Neuron (in vitro differentiated cells): ENCODE data around the gene PHKA2.

ENCODE experiments used
- H2AFZ ChIP-seq: one replicate; pipeline ENCODE4 v1.6.1; 2013; ENCODE audit warnings: low read depth, mild to moderate bottlenecking, inconsistent platforms, low read length, moderate library complexity
- H3K27me3 ChIP-seq: one replicate; pipeline ENCODE4 v1.6.1; 2013; ENCODE audit warnings: low read length; ENCODE audit not compliant: insufficient read depth
- H3K36me3 ChIP-seq: one replicate; pipeline ENCODE4 v1.6.1; 2013; ENCODE audit warnings: low read length; ENCODE audit not compliant: insufficient read depth
- H3K4me1 ChIP-seq: one replicate; pipeline ENCODE4 v1.6.1; 2013; ENCODE audit warnings: low read length; ENCODE audit not compliant: insufficient read depth
- H3K4me3 ChIP-seq: 2 replicates; pipeline ENCODE4 v1.5.1; 2013; ENCODE audit warnings: mild to moderate bottlenecking, low read length, moderate library complexity
- H3K9me3 ChIP-seq: one replicate; pipeline ENCODE4 v1.6.1; 2013; ENCODE audit warnings: low read length

The PHKA2 gene

DNA sequence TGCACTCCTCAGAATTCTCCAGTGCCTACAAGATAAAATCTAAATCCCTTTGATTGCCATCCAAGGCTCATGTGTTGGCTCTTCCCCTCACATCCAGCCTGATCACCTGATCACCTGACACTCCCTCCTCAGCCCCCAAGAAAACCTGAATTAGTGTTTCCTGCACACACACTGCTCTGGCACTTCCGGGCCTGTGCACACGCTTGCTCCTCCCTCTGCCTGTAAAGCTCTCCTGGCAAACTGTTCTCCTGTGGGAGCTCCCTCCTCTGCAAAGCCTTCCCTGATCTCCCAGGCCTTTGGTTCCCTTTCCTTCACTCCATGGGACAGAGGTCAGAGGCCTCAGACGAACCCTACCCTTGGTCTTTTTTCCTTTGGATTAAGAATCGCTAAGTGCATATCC, 19.9 kb downstream of the PHKA2 start:
- H3K9me3 ChIP-seq = no peaks in the 10 kb centered on the region
- no peak overlapping the region for H3K4me3 ChIP-seq
- no peaks in the 10 kb centered on the region for H3K4me1 ChIP-seq
- H3K27me3 ChIP-seq = peaks cover 2% of the 10 kb centered on the region
- H2AFZ ChIP-seq = no peak overlapping the region
- no peaks in the 10 kb centered on the region for H3K36me3 ChIP-seq

DNA sequence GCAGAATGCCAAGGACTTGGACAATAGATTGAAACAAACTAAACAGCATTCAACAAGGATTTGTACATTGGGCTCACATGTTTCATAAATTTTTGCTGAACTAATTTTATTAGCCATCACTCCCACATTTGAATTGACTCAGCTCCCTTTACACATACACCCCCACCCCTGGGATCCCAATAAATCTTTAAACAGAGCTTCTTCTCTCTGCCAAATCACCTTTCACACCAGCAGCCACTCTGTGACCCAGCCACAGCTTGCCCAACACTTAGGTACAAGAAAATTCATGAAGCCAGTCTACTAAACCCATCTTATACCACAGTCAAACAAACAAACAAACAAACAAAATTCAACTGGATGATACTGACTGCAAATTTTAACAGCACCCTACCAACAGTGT, 21.6 kb downstream of the PHKA2 start:
- Histone ChIP-seq H3K9me3 (no peaks in the 10 kb centered on the region), H3K4me1 (no peaks in the 10 kb centered on the region), H2AFZ (no peak overlapping the region), H3K27me3 (peaks cover 2% of the 10 kb centered on the region), H3K36me3 (no peaks in the 10 kb centered on the region), H3K4me3 (no peak overlapping the region)

DNA sequence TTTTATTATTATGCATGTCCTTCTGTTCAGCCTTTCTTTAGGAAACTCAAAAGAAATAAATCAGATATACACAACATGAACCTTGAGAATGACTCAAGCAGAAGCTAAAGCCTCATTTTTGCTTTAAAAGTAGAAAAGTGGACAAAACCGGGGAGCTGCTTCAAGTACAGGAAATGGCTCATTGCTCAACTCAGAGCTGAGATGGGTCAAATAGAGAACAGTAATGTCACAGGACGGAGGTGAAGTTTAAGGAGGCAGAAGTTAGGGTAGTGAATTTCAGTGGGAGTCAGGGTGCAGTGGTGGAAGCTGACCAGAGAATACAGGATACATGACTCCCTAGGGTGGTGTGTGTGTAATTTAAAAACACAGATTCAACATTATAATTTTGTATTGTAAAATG, 22.2 kb downstream of the PHKA2 start:
- Histone ChIP-seq H2AFZ (no peak overlapping the region), H3K9me3 (no peaks in the 10 kb centered on the region), H3K36me3 (no peaks in the 10 kb centered on the region), H3K27me3 (peaks cover 2% of the 10 kb centered on the region), H3K4me1 (no peaks in the 10 kb centered on the region), H3K4me3 (no peak overlapping the region)

DNA sequence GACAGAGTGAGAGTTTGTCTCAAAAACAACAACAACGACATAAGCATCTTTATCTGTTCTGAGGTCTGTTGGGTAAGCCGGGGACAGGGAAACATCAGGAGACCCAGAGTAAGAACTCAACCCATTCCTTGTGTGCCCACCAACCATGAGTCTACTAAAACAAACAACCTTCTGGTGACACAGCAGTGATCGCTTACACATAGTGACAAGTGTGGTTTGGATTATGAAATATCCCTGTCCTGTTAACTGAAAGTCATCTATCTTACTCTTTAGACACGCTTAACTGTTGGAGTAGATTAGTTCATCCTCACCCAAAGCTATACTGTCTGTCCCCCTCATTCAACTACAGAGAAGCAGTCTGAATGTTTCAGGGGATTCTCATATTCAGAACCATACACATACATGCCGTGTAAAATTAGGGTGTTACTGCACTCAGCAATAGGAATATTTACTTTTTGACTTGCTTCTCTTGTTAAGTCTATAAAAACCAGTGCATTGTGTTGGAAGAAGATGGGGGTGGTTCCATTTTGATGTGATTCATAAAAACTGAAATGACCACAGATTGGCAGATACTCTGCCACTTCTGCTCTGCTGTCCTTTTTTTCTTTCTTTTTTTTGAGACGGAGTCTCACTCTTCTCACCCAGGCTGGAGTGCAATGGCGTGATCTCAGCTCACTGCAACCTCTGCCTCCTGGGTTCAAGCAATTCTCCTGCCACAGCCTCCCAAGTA, 27.4 kb downstream of the PHKA2 start:
- H3K27me3 ChIP-seq = no peaks in the 10 kb centered on the region
- H3K36me3 ChIP-seq = no peaks in the 10 kb centered on the region
- no peak overlapping the region for H3K4me3 ChIP-seq
- no peaks in the 10 kb centered on the region for H3K9me3 ChIP-seq
- H3K4me1 ChIP-seq = no peaks in the 10 kb centered on the region
- no peak overlapping the region for H2AFZ ChIP-seq

DNA sequence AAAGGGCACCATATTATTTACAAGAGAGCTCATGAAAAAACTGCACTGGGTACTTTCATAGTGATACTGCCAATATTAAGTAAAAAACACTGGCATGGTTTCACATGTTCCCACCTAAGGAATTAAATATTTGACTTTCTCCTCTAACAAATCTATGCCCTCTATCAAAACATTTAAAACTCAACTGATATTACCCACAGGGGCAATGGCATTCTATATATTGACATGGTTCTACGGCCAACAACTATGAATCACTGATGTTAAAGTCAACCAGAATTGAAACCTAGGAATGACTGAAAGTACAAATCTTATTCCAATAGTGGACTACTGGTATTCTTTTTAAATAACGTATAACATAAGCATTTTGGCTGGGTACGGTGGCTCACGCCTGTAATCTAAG, 28.2 kb downstream of the PHKA2 start:
- H3K27me3 ChIP-seq = no peaks in the 10 kb centered on the region
- no peaks in the 10 kb centered on the region for H3K4me1 ChIP-seq
- no peak overlapping the region for H3K4me3 ChIP-seq
- no peaks in the 10 kb centered on the region for H3K36me3 ChIP-seq
- no peaks in the 10 kb centered on the region for H3K9me3 ChIP-seq
- no peak overlapping the region for H2AFZ ChIP-seq

DNA sequence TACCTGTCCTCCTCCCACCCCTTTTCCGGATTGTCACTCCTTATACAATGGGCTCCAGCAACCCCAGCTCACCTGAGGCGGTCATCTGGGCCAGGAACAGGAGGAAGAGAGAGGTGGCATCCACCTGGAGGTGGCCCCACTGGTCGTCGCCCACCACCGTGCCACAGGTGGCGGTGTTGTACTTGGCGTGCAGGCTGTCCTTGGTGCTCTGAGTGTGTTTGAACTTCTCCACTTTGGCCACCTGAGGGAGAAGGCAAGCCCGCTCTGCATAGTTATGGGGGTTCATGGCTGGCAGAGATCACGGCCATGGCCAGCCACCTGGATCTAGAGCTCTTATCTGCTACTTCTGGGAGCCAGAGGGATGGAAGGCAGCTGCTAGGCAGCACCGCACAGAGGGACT, 32.9 kb downstream of the PHKA2 start:
- Histone ChIP-seq H3K4me3 (no peak overlapping the region), H3K9me3 (no peaks in the 10 kb centered on the region), H3K36me3 (peaks cover 5% of the 10 kb centered on the region), H3K4me1 (no peaks in the 10 kb centered on the region), H3K27me3 (no peaks in the 10 kb centered on the region), H2AFZ (no peak overlapping the region)

DNA sequence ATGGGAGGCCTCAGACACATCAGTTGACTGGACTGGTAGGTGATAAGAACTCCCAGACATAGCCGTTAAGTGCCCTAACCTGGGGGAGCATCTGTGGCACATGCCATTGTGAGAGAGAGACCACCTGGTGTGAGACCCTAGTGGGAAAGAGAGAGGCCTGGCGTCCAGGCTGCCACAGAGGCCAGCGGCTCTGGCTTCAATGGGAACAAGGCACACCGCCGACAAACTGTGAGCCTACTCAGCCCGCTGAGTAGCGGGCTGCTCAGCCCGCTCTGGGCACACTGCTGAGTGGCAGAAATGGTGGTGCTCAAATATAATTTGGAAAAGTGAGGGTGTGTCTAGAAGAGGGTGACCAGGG, 34.0 kb downstream of the PHKA2 start:
- H3K4me3 ChIP-seq = no peak overlapping the region
- H3K4me1 ChIP-seq = no peaks in the 10 kb centered on the region
- H3K27me3 ChIP-seq = no peaks in the 10 kb centered on the region
- H2AFZ ChIP-seq = no peak overlapping the region
- H3K9me3 ChIP-seq = no peaks in the 10 kb centered on the region
- H3K36me3 ChIP-seq = peaks cover 5% of the 10 kb centered on the region

DNA sequence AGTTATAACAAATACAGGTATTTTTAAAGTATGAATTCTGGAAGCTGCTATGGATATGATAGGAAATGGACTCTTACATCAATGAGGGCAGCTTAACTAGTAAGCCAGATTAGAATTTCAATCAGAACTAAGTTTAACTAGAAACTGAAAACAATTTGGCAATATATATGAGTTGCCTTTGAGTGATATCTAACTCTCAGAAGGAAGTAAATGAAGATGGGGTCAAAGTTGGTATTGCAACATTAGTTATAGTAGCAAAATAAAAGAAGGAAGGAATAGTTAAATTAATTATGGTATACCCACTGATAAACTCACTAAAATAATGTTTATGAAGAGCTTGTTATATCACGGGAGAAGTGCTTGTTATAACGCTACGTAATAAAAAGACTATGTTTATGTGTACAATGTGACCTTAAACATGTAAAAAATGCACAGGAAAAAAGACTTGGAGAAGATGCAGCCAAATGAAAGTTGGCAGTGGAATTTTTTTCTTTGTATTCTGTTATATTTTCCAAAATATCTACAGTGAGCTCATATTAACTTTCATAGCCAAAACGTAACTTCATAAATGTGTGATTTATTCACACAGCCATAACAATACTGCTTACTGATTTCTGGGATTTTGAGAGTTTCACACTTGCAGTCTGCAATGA, 34.5 kb downstream of the PHKA2 start:
- Histone ChIP-seq H3K4me3 (no peak overlapping the region), H3K4me1 (no peaks in the 10 kb centered on the region), H3K36me3 (peaks cover 5% of the 10 kb centered on the region), H3K9me3 (no peaks in the 10 kb centered on the region), H3K27me3 (no peaks in the 10 kb centered on the region), H2AFZ (no peak overlapping the region)

DNA sequence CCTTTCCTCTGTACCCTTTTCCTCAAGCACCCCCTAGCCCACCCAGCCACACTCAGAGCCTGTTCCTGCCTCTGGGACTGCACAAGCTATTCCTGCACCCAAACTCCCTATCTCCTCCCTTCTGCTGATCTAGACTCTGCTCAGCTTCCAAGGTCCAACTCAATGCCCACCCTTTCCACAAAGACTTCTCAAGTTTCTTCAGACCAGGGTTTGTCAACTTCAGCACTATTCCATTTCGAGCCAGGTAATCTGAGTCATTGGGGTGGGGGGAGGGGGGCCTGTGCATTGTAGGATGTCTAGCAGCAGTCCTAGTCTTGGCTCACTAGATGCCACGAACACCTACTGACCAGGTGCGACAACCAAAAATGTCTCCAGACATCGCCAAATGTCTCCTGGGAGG, 37.3 kb downstream of the PHKA2 start:
- no peak overlapping the region for H3K4me3 ChIP-seq
- no peaks in the 10 kb centered on the region for H3K9me3 ChIP-seq
- no peak overlapping the region for H2AFZ ChIP-seq
- no peaks in the 10 kb centered on the region for H3K27me3 ChIP-seq
- H3K4me1 ChIP-seq = no peaks in the 10 kb centered on the region
- peaks cover 5% of the 10 kb centered on the region for H3K36me3 ChIP-seq

DNA sequence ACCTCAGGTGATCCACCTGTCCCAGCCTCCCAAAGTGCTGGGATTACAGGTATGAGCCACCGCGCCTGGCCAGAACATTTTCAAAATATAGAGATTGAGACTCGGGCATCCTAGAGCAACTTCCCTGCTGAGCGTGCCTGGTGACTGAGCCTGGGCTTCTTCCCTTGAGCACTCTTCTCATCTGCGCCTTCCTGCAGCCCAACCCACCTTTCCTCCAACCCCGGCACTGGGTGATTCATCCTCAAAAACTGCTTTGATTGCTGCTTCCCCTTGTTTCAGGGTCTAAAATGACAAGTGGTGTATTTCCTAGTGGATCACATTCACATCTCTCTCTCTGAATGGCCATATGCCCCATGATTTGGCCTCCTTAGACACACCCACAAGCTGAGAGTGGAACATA, 37.8 kb downstream of the PHKA2 start:
- no peak overlapping the region for H3K4me3 ChIP-seq
- no peak overlapping the region for H2AFZ ChIP-seq
- no peaks in the 10 kb centered on the region for H3K9me3 ChIP-seq
- H3K27me3 ChIP-seq = no peaks in the 10 kb centered on the region
- H3K4me1 ChIP-seq = no peaks in the 10 kb centered on the region
- peaks cover 5% of the 10 kb centered on the region for H3K36me3 ChIP-seq

DNA sequence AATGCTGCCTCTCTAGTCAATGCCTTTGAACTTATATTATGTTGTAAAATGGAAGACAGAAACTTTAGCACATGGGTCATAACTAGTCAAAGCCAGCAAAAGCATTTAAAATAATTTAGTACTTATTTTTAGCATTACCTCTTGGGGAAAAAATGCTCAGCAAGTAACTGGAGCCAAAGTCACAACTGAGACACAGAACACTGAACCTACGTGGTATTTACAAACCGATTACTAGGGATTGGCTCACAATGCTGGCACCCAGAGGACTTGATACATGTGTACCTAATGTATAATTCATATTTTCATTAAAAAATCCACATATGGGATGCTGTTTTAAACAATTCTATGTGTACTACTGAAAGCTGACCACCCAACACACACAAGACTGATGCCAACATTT, 38.4 kb downstream of the PHKA2 start:
- H3K36me3 ChIP-seq = peaks cover 5% of the 10 kb centered on the region
- no peaks in the 10 kb centered on the region for H3K27me3 ChIP-seq
- no peaks in the 10 kb centered on the region for H3K9me3 ChIP-seq
- H3K4me3 ChIP-seq = no peak overlapping the region
- no peaks in the 10 kb centered on the region for H3K4me1 ChIP-seq
- no peak overlapping the region for H2AFZ ChIP-seq

DNA sequence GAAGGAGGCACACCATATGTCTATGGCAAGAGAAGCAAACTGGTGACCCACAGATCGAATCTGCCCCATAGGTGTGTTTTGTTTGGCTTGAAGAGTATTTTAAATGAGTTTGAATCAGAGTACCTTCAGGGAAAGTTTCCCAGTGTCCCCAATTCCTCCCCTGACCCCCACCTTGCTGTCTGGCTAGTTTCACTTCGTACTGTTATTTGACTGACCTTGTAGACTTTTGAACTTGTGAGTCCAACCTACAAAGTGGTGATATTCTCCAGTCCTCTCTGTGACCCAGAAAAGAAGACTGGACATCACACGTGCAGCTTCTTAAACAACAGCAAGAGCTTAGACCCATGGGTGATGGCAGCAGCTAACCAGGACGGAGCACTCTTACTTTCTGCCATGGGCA, 39.4 kb downstream of the PHKA2 start:
- H3K36me3 ChIP-seq = peaks cover 3% of the 10 kb centered on the region
- no peak overlapping the region for H2AFZ ChIP-seq
- H3K4me1 ChIP-seq = no peaks in the 10 kb centered on the region
- no peak overlapping the region for H3K4me3 ChIP-seq
- H3K27me3 ChIP-seq = no peaks in the 10 kb centered on the region
- no peaks in the 10 kb centered on the region for H3K9me3 ChIP-seq

DNA sequence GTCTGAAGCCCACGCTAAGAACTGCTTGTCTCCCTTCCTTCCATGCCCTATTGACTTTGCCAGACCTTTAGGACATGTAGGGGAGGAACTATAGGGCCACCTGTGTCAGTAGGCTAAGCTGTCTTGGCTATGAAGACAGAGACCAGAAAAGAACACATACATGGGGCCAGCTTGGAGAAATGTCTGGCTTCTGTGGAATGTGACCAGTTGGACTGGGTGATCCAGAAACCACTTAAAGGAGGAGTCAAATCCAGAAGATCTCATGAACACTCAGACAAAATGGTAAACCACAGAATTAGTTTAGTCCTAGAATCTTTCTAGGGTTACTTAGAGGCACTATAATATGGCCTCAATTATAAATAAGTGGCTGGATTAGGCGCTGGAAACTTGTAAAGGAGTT, 42.0 kb downstream of the PHKA2 start:
- H3K36me3 ChIP-seq = peaks cover 4% of the 10 kb centered on the region
- no peak overlapping the region for H2AFZ ChIP-seq
- H3K4me1 ChIP-seq = peaks cover 6% of the 10 kb centered on the region
- no peak overlapping the region for H3K4me3 ChIP-seq
- H3K9me3 ChIP-seq = no peaks in the 10 kb centered on the region
- no peaks in the 10 kb centered on the region for H3K27me3 ChIP-seq

DNA sequence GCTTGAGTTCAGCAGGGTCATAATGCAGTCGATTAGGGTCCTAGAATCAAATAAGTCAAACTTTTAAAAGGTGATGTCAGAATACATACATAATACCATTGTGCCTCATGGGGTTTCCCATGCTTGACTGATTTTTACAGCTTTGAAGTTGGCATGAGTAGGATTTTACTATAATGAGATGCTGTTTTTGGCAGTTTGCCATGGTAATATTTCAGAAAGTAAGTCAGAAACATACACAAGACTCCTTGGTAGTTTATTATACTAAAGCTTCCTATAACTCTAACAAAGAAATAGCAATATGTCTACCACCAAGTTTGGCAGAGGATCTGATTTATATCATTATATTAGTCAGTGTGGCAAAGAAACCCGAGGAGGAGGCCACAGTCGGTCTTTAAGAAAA, 45.2 kb downstream of the PHKA2 start:
- H3K27me3 ChIP-seq = no peaks in the 10 kb centered on the region
- H3K4me3 ChIP-seq = no peak overlapping the region
- H3K36me3 ChIP-seq = peaks cover 4% of the 10 kb centered on the region
- H2AFZ ChIP-seq = no peak overlapping the region
- H3K4me1 ChIP-seq = peaks cover 6% of the 10 kb centered on the region
- H3K9me3 ChIP-seq = no peaks in the 10 kb centered on the region
